Testis (tissue), 2 donors: ENCODE data around the gene UBE2QL1.

ENCODE experiments used
- CTCF ChIP-seq, 3 experiments: fragments of 450-650 bp in 2 of 3; fragments of 200-600 bp in 1 of 3; sonication (generic) in 1 of 3; IDR thresholded peaks; one replicate each; pipeline ENCODE4 v1.5.1; 2016 to 2019; ENCODE audit warnings: antibody characterized with exemption in 3 of 3, mild to moderate bottlenecking in 2 of 3, moderate library complexity in 1 of 3
- POLR2A ChIP-seq: fragments of 450-650 bp; IDR thresholded peaks from one replicate; pipeline ENCODE4 v1.6.1; 2017; ENCODE audit warnings: antibody characterized with exemption, mild to moderate bottlenecking, moderate library complexity

GRCh38 chr5:6469836-6470235, 21.2 kb downstream of the UBE2QL1 start:
- no peak for TF ChIP-seq CTCF (IDR thresholded peaks at IDR 0.05)
- TF ChIP-seq POLR2A: no peak
